Ishikawa (cell line): Measurements from ENCODE around the gene CLN5.

ENCODE experiments used
- CEBPB ChIP-seq: IDR thresholded peaks from 2 replicates; pipeline ENCODE4 v1.6.1; 2012
- CREB1 ChIP-seq: IDR thresholded peaks from 2 replicates; pipeline ENCODE4 v1.6.1; 2012; ENCODE audit warnings: low read depth
- EGR1 ChIP-seq: IDR thresholded peaks from 2 replicates; pipeline ENCODE4 v1.6.1; 2012
- EP300 ChIP-seq: IDR thresholded peaks from 2 replicates; pipeline ENCODE4 v1.6.1; 2012; ENCODE audit warnings: borderline replicate concordance
- TAF1 ChIP-seq: IDR thresholded peaks from 2 replicates; pipeline ENCODE4 v1.6.1; 2012; ENCODE audit warnings: low read depth, mild to moderate bottlenecking
- TEAD4 ChIP-seq: IDR thresholded peaks from 2 replicates; pipeline ENCODE4 v1.6.1; 2012
- YY1 ChIP-seq: IDR thresholded peaks from 2 replicates; pipeline ENCODE4 v1.6.1; 2012; ENCODE audit warnings: low read depth
- ZBTB7A ChIP-seq: IDR thresholded peaks from 2 replicates; pipeline ENCODE4 v1.6.1; 2012; ENCODE audit warnings: low read depth
- TF ChIP-seq, protein P1 (sequence below): IDR thresholded peaks from 2 replicates; pipeline ENCODE4 v1.6.1; 2012

GRCh38 chr13:76976929-76977328 is 15.0 kb upstream of the CLN5 start:
- TF ChIP-seq TEAD4, result no peak
- TF ChIP-seq EP300, result no peak
- TF ChIP-seq, protein P1, sequence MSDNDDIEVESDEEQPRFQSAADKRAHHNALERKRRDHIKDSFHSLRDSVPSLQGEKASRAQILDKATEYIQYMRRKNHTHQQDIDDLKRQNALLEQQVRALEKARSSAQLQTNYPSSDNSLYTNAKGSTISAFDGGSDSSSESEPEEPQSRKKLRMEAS, result no peak
- TF ChIP-seq EGR1, result no peak
- TF ChIP-seq CEBPB, result no peak
- no peak for TF ChIP-seq TAF1
- no peak for TF ChIP-seq CREB1
- no peak for TF ChIP-seq YY1
- no peak for TF ChIP-seq ZBTB7A
